DMS53 treated with DMSO at 0.1 percent for 48 hours (cell line): ENCODE data around the gene SELENOH.
"Not testable (repeated sequence)": the region's sequence is repeated elsewhere in the genome, so short reads cannot be mapped to it uniquely, and the experiment has no call there.

Experiments used
- DNase-seq: peaks from one replicate; lab custom pipeline; 2025; ENCODE audit not compliant: unreplicated experiment; lab: John Stamatoyannopoulos, UW

Gene SELENOH, protein sequence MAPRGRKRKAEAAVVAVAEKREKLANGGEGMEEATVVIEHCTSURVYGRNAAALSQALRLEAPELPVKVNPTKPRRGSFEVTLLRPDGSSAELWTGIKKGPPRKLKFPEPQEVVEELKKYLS

DNA sequence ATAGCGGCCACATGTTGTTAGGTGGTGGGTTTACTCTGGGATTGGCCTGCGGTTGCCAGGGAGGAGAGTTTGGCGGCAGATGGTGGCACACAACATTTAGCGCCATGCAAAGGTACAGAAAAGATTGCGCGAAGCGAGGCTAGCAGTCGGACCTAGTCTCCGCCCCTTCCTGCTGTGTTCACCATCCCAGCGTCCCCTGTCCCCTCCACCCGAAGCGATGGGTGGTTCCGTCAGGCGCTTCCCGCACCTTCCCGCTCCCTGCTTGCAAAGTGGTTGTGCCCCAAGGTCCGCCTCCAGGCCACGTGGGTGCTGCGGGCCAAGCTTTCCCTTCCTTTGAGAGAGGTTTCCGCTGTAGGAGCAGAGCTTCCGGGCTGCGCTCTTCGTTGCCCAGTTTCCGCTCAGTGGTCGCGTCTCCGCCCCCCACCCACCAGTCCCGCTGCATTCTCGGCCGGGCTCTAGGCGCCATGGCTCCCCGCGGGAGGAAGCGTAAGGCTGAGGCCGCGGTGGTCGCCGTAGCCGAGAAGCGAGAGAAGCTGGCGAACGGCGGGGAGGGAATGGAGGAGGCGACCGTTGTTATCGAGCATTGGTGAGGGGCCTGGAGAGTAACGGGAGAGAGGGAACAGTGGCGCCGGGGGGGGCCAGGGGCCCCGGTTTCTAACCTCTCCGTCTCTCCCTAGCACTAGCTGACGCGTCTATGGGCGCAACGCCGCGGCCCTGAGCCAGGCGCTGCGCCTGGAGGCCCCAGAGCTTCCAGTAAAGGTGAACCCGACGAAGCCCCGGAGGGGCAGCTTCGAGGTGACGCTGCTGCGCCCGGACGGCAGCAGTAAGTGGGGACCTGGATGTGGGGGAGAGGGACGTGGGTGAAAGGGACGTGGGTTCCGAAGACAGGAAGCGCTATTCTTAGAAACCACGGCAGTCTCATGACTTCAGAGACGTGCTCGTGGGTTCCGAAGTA lies at the start of gene SELENOH:
Gene SELENOH (plus strand): TSS at position 360 of the 955 bp plus-strand sequence. CDS start 105 bp downstream, at position 465.
- peak; percentile 66 for DNase-seq

DNA sequence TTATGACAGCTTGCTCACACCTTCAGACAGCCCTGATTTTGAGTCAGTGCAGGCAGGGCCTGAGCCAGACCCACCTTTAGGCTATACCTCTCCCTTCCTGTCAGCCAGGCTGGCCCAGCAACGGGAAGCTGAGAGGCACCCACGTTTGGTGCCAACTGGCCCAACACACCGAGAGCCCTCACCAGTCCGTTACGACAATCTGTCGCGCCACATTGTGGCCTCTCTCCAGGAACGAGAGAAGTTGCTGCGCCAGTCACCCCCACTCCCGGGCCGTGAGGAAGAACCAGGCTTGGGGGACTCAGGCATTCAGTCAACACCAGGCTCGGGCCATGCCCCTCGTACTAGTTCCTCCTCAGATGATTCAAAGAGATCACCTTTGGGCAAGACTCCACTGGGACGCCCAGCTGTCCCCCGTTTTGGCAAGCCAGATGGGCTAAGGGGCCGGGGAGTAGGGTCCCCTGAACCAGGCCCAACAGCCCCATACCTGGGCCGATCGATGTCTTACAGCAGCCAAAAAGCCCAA lies 42.4 kb upstream of the SELENOH start:
- DNase-seq = no peak

DNA sequence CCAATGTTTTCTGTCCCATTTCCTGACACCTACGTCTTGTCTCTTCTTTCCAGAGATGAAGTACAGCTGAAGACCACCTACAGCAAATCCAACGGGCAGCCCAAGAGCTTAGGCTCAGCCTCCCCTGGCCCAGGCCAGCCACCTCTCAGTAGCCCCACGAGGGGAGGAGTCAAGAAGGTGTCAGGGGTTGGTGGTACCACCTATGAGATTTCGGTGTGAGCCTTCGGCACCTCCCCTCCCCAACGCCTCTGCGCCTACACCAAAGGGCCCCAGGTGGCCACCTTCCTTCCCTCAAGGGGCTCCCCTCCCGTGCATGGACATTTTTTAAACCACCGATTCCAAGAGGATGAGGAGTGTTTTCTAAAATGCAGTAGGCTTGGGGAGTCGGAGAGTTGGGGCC lies 41.5 kb upstream of the SELENOH start:
- DNase-seq = no peak

- no peak for DNase-seq
Observed at GRCh38 chr11:57700425-57700824, 40.9 kb upstream of the SELENOH start.

- DNase-seq = no peak
Observed at GRCh38 chr11:57703341-57703740, 38.0 kb upstream of the SELENOH start.

- DNase-seq = no peak
Observed at GRCh38 chr11:57704932-57705331, 36.4 kb upstream of the SELENOH start.

DNA sequence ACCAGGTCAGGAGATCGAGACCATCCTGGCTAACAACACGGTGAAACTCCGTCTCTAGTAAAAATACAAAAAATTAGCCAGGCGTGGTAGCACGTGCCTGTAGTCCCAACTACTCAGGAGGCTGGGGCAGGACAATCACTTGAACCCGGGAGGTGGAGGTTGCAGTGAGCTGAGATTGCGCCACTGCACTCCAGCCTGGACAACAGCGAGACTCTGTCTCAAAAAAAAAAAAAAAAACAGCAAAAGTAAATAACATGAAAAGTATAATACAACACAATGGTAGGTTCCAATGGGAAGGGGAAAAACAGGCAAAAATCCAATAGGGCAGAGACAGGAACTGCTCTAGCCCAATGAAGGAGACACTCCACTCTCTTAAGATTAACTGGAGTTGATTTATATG lies 35.9 kb upstream of the SELENOH start:
- not testable (repeated sequence) for DNase-seq

GRCh38 chr11:57709802-57710367 lies 31.4 kb upstream of the SELENOH start:
- no peak for DNase-seq

DNA sequence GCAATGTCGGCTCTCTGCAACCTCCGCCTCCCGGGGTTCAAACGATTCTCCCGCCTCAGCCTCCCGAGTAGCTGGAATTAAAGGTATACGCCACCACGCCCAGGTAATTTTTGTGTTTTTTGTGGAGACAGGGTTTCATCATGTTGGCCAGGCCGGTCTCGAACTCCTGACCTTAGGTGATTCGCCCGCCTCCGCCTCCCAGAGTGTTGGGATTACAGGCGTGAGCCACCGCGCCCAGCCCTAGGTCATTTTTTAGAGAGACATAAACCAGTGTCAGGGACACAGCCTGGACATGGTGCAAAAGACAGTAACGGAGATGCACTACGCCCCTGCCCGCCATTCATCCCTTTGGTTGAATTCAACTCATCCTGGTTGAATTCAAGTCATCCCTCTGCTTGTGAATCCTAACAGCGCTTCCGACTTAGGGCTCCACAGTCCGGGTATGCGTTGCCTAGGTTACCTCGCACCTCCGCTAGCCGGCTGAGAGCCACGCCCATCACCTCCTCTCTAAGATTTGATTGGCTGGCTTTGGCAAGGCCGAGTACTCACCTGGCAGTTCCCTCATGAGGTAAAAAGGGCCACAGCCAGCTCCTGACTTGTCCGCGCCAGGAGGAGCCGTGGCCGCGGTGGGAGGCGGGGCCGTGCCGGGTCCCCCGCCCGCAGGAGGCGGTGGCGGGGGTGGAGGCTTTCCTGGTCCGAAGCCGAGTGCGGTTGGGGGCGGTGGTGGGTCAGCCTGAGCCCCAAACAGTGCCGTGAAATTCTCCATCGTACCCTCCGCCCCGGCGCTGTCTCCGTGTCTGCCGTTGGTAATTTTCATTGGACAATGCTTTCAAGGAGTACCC lies 29.7 kb upstream of the SELENOH start, which contains the start of gene MED19:
Gene MED19 (minus strand): TSS at position 802 of the 842 bp plus-strand sequence. CDS start 36 bp downstream, at position 766.
- peak; percentile 54 for DNase-seq

DNA sequence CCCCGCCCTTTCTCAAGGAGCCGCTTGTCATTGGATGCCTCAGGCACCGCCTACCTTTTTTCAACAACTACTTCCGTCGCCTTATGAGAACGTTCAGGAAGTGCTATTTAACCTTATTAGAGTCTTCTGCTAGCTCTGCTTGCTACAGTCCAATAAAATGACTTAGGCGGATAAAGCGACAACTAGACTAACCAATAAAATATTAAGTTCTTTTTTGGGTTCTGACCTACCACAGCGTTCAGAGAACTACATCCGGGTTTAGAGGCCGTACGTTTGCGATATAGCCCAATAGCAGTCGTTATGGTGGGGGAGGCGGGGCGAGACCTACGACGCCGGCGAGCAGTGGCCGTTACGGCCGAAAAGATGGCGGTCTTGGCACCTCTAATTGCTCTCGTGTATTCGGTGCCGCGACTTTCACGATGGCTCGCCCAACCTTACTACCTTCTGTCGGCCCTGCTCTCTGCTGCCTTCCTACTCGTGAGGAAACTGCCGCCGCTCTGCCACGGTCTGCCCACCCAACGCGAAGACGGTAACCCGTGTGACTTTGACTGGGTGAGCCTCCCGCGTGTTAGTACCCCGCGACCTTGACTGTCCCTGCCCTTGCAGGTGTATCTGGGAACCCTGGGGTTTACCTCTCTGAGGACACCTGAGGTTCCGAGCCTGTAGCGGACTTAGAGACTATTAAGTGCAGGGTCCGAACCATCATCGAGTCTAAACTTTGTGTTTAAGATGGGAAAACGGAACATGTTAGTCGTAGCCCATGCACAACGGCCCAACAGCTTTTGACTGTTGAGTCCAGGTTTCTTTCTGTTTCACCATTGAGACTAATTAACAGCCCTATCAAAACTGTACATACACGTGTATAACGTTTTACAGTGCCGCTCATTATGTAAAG lies 28.8 kb upstream of the SELENOH start, which contains the start of gene TMX2:
Gene TMX2 (plus strand): TSS at position 338 of the 895 bp plus-strand sequence. CDS start 26 bp downstream, at position 364.
- peak; percentile 83 for DNase-seq

- DNase-seq = no peak
Observed at GRCh38 chr11:57713835-57714234, 27.5 kb upstream of the SELENOH start.

- not testable (repeated sequence) for DNase-seq
Observed at GRCh38 chr11:57716726-57717125, 24.6 kb upstream of the SELENOH start.

DNA sequence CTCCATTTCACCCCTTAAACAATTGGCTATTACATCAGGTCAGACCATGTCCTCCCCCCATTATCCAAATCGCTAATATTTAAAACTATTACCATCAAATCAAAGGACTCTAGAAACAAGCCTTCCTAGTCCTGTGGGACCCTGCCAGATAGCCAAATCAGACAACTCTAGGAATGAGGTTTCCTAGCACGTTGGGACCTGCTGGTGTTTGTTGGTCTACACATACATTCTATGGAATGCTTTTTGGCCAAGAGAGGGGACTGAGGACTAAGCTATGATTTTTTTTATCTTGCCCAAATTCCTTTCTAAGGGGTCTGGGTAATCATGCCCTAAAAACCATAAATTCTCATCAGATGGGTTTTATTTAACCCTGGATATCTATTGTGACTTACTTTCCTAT lies 14.1 kb upstream of the SELENOH start:
- no peak for DNase-seq

DNA sequence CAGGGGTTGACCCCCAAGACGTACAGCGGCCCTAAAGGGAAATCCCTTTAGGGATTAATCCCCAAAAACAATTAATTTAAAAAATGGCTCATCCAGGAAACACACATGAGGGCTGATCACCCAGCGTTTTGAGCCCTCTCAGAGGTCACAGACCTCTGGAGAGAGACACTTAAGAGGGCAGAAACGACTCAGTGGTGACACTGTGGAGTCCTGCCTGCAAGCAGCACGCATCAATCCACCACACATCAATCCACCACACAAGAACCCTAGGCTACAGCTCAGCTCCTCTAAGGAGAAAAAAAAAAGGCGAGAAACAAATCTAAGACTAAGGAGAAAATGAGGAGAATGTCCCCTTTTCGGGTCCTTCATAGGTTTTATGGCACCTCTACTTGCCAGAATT lies 12.5 kb upstream of the SELENOH start:
- DNase-seq = no peak

- no peak for DNase-seq
Observed at GRCh38 chr11:57729479-57729878, 11.8 kb upstream of the SELENOH start.

GRCh38 chr11:57732661-57733060 lies 8.6 kb upstream of the SELENOH start:
- no peak for DNase-seq

DNA sequence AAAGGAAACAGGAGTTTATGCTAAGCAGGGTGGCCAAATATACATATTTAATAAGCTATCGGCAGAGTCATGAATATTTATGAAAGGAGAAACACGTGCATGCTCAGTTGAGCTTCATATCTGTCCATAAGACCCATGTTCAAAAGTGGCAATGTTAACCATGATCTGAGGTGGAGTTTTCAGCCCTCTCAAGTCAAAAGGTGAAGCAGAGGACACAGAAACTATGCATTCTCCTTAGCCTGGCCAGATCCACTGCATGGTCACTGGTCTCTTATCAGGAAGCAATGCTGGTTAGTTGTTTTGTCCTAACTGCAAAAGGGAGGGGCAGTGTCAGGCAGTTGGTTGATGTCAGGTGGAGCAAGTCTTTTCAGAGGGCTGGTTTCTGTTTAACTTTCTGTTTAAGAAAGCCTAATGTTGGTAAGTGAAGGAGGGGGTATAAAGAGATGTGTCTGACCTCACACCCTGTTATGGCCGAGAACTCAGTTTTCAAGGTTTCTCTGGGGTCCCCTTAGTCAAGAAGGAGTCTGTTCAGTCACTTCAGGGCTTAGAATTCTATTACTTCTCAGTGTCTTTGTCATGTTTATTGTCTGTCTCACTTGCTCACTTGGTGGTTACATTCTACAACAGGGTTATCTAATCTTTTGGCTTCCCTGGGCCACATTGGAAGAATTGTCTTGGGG lies 5.5 kb upstream of the SELENOH start:
- DNase-seq = no peak

- DNase-seq = no peak
Observed at GRCh38 chr11:57742087-57742452, 779 bp downstream of the SELENOH start.

GRCh38 chr11:57744357-57744756 lies 3.1 kb downstream of the SELENOH start:
- DNase-seq = no peak
